Measurements from ENCODE around the gene GLIS2.

DNA sequence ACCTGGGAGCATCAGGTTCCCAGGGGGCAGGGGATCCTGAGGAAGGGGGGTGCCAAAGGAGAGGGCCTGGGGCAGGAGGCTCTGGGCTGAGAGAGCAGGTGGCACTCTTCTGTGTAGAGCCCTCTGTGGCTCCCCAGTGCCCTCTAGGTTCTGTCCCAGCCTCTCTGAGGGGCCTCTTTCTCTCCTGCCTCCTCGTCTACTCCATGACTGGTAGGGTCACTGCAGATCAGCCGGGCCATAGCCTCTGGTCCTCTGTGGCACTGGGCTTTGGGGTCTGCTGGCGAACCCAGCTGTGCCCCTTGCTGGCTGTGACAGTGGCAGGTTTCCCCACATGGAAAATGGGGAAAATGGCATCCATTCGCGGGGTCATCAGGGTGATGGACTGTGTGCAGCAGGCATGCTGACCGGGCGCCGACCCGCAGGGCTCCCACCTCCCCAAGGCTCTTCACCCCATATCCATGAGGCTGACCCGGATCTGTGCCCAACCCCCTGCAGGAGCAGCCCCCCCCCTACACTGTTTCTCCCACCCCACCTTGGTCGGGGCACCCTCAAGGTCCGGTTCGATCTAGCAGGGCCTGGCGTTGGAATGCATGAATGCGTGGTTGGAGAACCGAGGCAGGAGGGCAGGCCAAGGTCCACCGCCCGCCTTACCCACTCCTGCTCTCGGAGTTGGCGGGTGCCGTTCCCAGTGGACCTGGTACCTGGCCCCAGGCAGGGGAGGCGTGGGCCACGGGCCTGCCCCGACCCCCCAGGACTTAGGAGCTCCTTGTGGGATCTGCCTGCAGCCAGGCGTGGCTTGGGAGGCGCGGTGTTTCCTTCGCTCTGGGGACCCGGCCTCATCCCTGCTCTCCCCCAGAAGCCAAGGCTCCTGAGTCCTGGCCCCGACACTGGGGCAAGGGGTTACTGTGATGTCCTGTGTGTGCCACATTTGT, 6.5 kb downstream of the GLIS2 start:
- TF ChIP-seq POLR2A (IDR thresholded peaks at IDR 0.05) (no peak), POLR2AphosphoS5 (IDR thresholded peaks at IDR 0.05; ENCODE audit: insufficient read depth in 1 of 2, low read depth in 1 of 2) (no peak)
- TF ChIP-seq, protein P1, sequence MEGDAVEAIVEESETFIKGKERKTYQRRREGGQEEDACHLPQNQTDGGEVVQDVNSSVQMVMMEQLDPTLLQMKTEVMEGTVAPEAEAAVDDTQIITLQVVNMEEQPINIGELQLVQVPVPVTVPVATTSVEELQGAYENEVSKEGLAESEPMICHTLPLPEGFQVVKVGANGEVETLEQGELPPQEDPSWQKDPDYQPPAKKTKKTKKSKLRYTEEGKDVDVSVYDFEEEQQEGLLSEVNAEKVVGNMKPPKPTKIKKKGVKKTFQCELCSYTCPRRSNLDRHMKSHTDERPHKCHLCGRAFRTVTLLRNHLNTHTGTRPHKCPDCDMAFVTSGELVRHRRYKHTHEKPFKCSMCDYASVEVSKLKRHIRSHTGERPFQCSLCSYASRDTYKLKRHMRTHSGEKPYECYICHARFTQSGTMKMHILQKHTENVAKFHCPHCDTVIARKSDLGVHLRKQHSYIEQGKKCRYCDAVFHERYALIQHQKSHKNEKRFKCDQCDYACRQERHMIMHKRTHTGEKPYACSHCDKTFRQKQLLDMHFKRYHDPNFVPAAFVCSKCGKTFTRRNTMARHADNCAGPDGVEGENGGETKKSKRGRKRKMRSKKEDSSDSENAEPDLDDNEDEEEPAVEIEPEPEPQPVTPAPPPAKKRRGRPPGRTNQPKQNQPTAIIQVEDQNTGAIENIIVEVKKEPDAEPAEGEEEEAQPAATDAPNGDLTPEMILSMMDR (IDR thresholded peaks at IDR 0.05), result no peak

Measured in vagina (tissue), 2 donors.